Transverse colon (tissue), 4 donors: ENCODE measurements around the gene INHBC.

Experiments used
- EP300 ChIP-seq: sonication (generic); formaldehyde crosslinking; IDR thresholded peaks from one replicate; pipeline ENCODE4 v1.6.1; 2017; ENCODE audit warnings: antibody characterized with exemption, low read depth
- POLR2A ChIP-seq: fragments of 450-650 bp; IDR thresholded peaks from one replicate; pipeline ENCODE4 v1.6.1; 2016; ENCODE audit warnings: antibody characterized with exemption, mild to moderate bottlenecking, moderate library complexity
- POLR2AphosphoS5 ChIP-seq, 3 donors: sonication (generic); formaldehyde crosslinking; IDR thresholded peaks; one replicate each; pipeline ENCODE4 v1.6.1; 2016; ENCODE audit warnings: antibody characterized with exemption in 3 of 3
- TF ChIP-seq, protein P1 (sequence below), 5 experiments: fragments of 200-600 bp in 3 of 5; fragments of 450-650 bp in 2 of 5; sonication (generic) in 3 of 5; IDR thresholded peaks; 1 replicate in 2 of 5; 2 replicates in 3 of 5; pipeline ENCODE4 v1.5.1; 2016 to 2017; ENCODE audit warnings: antibody characterized with exemption in 5 of 5, inconsistent platforms in 3 of 5, mild to moderate bottlenecking in 2 of 5, moderate library complexity in 1 of 5

DNA sequence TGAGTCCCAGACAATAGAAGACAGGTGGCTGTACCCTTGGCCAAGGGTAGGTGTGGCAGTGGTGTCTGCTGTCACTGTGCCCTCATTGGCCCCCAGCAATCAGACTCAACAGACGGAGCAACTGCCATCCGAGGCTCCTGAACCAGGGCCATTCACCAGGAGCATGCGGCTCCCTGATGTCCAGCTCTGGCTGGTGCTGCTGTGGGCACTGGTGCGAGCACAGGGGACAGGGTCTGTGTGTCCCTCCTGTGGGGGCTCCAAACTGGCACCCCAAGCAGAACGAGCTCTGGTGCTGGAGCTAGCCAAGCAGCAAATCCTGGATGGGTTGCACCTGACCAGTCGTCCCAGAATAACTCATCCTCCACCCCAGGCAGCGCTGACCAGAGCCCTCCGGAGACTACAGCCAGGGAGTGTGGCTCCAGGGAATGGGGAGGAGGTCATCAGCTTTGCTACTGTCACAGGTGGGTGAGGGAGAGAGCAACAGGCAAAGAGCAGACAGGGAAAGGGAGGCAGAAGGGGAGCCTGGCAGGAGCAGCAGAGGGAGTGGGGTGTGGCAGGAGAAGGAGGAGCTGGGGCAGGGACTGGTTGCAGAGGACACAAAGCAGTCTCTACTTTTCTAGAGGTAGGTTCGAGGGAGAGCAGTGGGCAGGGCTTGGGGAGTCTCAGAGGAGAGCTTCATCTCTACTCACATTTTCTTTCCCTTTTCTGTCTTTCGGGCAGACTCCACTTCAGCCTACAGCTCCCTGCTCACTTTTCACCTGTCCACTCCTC lies 21.0 kb downstream of the INHBC start:
- TF ChIP-seq, protein P1, sequence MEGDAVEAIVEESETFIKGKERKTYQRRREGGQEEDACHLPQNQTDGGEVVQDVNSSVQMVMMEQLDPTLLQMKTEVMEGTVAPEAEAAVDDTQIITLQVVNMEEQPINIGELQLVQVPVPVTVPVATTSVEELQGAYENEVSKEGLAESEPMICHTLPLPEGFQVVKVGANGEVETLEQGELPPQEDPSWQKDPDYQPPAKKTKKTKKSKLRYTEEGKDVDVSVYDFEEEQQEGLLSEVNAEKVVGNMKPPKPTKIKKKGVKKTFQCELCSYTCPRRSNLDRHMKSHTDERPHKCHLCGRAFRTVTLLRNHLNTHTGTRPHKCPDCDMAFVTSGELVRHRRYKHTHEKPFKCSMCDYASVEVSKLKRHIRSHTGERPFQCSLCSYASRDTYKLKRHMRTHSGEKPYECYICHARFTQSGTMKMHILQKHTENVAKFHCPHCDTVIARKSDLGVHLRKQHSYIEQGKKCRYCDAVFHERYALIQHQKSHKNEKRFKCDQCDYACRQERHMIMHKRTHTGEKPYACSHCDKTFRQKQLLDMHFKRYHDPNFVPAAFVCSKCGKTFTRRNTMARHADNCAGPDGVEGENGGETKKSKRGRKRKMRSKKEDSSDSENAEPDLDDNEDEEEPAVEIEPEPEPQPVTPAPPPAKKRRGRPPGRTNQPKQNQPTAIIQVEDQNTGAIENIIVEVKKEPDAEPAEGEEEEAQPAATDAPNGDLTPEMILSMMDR (IDR thresholded peaks at IDR 0.05), result no peak
- TF ChIP-seq POLR2A (no peak), POLR2AphosphoS5 (IDR thresholded peaks at IDR 0.05) (no peak), EP300 (no peak)
